ENCODE results near the gene REPIN1.

- TF ChIP-seq CTCF (IDR thresholded peaks at IDR 0.05; ENCODE audit: low read depth, low read length) (no peak), EZH2phosphoT487 (IDR thresholded peaks at IDR 0.05; ENCODE audit: low read depth) (no peak)
These were observed 24.7 kb downstream of the REPIN1 start for GRCh38 chr7:150393325-150393724.

Measured in OCI-LY3 (cell line).